Measurements from ENCODE around the gene XRN1.

Gene XRN1

GRCh38 chr3:142270407-142270806 lies 177.4 kb downstream of the XRN1 start:
- Histone ChIP-seq H3K27ac (ENCODE audit: low read length) (no peak overlapping the region), H3K4me1 (ENCODE audit: control insufficient read depth, insufficient read depth, low read length) (no peaks in the 10 kb centered on the region), H3K9ac (ENCODE audit: low read length in 2 of 2) (no peak overlapping the region), H3K4me3 (ENCODE audit: low read length in 2 of 2) (no peak overlapping the region), H3K9me3 (ENCODE audit: control insufficient read depth in 2 of 2, low read length in 2 of 2) (no peaks in the 10 kb centered on the region), H3K36me3 (ENCODE audit: control insufficient read depth in 2 of 2, insufficient read depth in 2 of 2, low read length in 2 of 2) (no peaks in the 10 kb centered on the region), H3K27me3 (ENCODE audit: control insufficient read depth in 1 of 2, insufficient read depth in 2 of 2, low read length in 2 of 2) (no peaks in the 10 kb centered on the region)

GRCh38 chr3:142269767-142270166 lies 178.1 kb downstream of the XRN1 start:
- Histone ChIP-seq H3K27ac (ENCODE audit: low read length) (no peak overlapping the region), H3K9ac (ENCODE audit: low read length in 2 of 2) (no peak overlapping the region)

GRCh38 chr3:142268426-142268825 lies 179.4 kb downstream of the XRN1 start:
- H3K4me3 ChIP-seq (ENCODE audit: low read length in 2 of 2): no peak overlapping the region
- H3K9me3 ChIP-seq (ENCODE audit: control insufficient read depth in 2 of 2, low read length in 2 of 2): no peaks in the 10 kb centered on the region
- H3K9ac ChIP-seq (ENCODE audit: low read length in 2 of 2): no peak overlapping the region
- no peaks in the 10 kb centered on the region for H3K4me1 ChIP-seq (ENCODE audit: control insufficient read depth, insufficient read depth, low read length)
- H3K27ac ChIP-seq (ENCODE audit: low read length): no peak overlapping the region
- no peaks in the 10 kb centered on the region for H3K27me3 ChIP-seq (ENCODE audit: control insufficient read depth in 1 of 2, insufficient read depth in 2 of 2, low read length in 2 of 2)
- no peaks in the 10 kb centered on the region for H3K36me3 ChIP-seq (ENCODE audit: control insufficient read depth in 2 of 2, insufficient read depth in 2 of 2, low read length in 2 of 2)

More at GRCh38 chr3:142269767-142270166, 178.1 kb downstream of the XRN1 start:
- no peaks in the 10 kb centered on the region for H3K4me1 ChIP-seq (ENCODE audit: control insufficient read depth, insufficient read depth, low read length)
- no peaks in the 10 kb centered on the region for H3K27me3 ChIP-seq (ENCODE audit: control insufficient read depth in 1 of 2, insufficient read depth in 2 of 2, low read length in 2 of 2)
- H3K36me3 ChIP-seq (ENCODE audit: control insufficient read depth in 2 of 2, insufficient read depth in 2 of 2, low read length in 2 of 2): no peaks in the 10 kb centered on the region
- H3K9me3 ChIP-seq (ENCODE audit: control insufficient read depth in 2 of 2, low read length in 2 of 2): no peaks in the 10 kb centered on the region
- H3K4me3 ChIP-seq (ENCODE audit: low read length in 2 of 2): no peak overlapping the region

- Histone ChIP-seq H3K4me1 (ENCODE audit: control insufficient read depth, insufficient read depth, low read length) (no peaks in the 10 kb centered on the region), H3K4me3 (ENCODE audit: low read length in 2 of 2) (no peak overlapping the region), H3K36me3 (ENCODE audit: control insufficient read depth in 2 of 2, insufficient read depth in 2 of 2, low read length in 2 of 2) (no peaks in the 10 kb centered on the region), H3K27ac (ENCODE audit: low read length) (no peak overlapping the region), H3K9me3 (ENCODE audit: control insufficient read depth in 2 of 2, low read length in 2 of 2) (no peaks in the 10 kb centered on the region), H3K9ac (ENCODE audit: low read length in 2 of 2) (no peak overlapping the region), H3K27me3 (ENCODE audit: control insufficient read depth in 1 of 2, insufficient read depth in 2 of 2, low read length in 2 of 2) (no peaks in the 10 kb centered on the region)
Measured at GRCh38 chr3:142267269-142267668, 180.6 kb downstream of the XRN1 start.

- Histone ChIP-seq H3K4me1 (ENCODE audit: control insufficient read depth, insufficient read depth, low read length) (no peaks in the 10 kb centered on the region), H3K27me3 (ENCODE audit: control insufficient read depth in 1 of 2, insufficient read depth in 2 of 2, low read length in 2 of 2) (no peaks in the 10 kb centered on the region), H3K9me3 (ENCODE audit: control insufficient read depth in 2 of 2, low read length in 2 of 2) (no peaks in the 10 kb centered on the region), H3K27ac (ENCODE audit: low read length) (no peak overlapping the region), H3K36me3 (ENCODE audit: control insufficient read depth in 2 of 2, insufficient read depth in 2 of 2, low read length in 2 of 2) (no peaks in the 10 kb centered on the region), H3K4me3 (ENCODE audit: low read length in 2 of 2) (no peak overlapping the region), H3K9ac (ENCODE audit: low read length in 2 of 2) (no peak overlapping the region)
Measured at GRCh38 chr3:142263112-142263511, 184.7 kb downstream of the XRN1 start.

GRCh38 chr3:142259359-142259758 lies 188.5 kb downstream of the XRN1 start:
- H3K27ac ChIP-seq (ENCODE audit: low read length): no peak overlapping the region
- H3K27me3 ChIP-seq (ENCODE audit: control insufficient read depth in 1 of 2, insufficient read depth in 2 of 2, low read length in 2 of 2): no peaks in the 10 kb centered on the region
- no peak overlapping the region for H3K9ac ChIP-seq (ENCODE audit: low read length in 2 of 2)
- H3K9me3 ChIP-seq (ENCODE audit: control insufficient read depth in 2 of 2, low read length in 2 of 2): peaks cover 0 to 9% of the 10 kb centered on the region in 2 donors
- H3K36me3 ChIP-seq (ENCODE audit: control insufficient read depth in 2 of 2, insufficient read depth in 2 of 2, low read length in 2 of 2): no peaks in the 10 kb centered on the region
- H3K4me3 ChIP-seq (ENCODE audit: low read length in 2 of 2): no peak overlapping the region
- H3K4me1 ChIP-seq (ENCODE audit: control insufficient read depth, insufficient read depth, low read length): no peaks in the 10 kb centered on the region

- no peak overlapping the region for H3K9ac ChIP-seq (ENCODE audit: low read length in 2 of 2)
- no peaks in the 10 kb centered on the region for H3K27me3 ChIP-seq (ENCODE audit: control insufficient read depth in 1 of 2, insufficient read depth in 2 of 2, low read length in 2 of 2)
- H3K36me3 ChIP-seq (ENCODE audit: control insufficient read depth in 2 of 2, insufficient read depth in 2 of 2, low read length in 2 of 2): no peaks in the 10 kb centered on the region
- no peak overlapping the region for H3K27ac ChIP-seq (ENCODE audit: low read length)
- H3K4me3 ChIP-seq (ENCODE audit: low read length in 2 of 2): no peak overlapping the region
- no peaks in the 10 kb centered on the region for H3K4me1 ChIP-seq (ENCODE audit: control insufficient read depth, insufficient read depth, low read length)
- H3K9me3 ChIP-seq (ENCODE audit: control insufficient read depth in 2 of 2, low read length in 2 of 2): peaks cover 0 to 16% of the 10 kb centered on the region in 2 donors
Measured at GRCh38 chr3:142256712-142257333, 191.0 kb downstream of the XRN1 start.

Data from stomach smooth muscle (tissue), 2 donors.